ENCODE measurements around the gene PACC1. TPM values are rescaled to one million over a fixed set of nuclear protein-coding genes. Genes with fewer than 3 reads are reported as not detected.

PACC1 gene
- total RNA-seq (1 to 10 TPM; 2.4 to 3.4 (median 3.2) TPM), polyA plus RNA-seq (1 to 10 TPM; 1.7 to 1.9 TPM)

GRCh38 chr1:212414328-212415106 lies at the start of gene PACC1:
PACC1 (minus strand) TSS chr1:212414886; CDS start chr1:212414757, 129 bp downstream.
- peaks cover 0 to 6% (median 0%) of the 10 kb centered on the region in 3 donors for H3K4me1 ChIP-seq
- FAIRE-seq (no peak), ATAC-seq (peak; percentile 95 to 97 (median 96)), DNase-seq (peak; percentile 86 to 97 (median 89))
- no peaks in the 10 kb centered on the region for H3K36me3 ChIP-seq
- H3K27ac ChIP-seq: peak within 1 kb of the TSS; percentile 10 to 52 (median 32)
- no peaks in the 10 kb centered on the region for H3K9me3 ChIP-seq
- peak within 1 kb of the TSS; percentile 73 to 95 (median 82) for H3K4me3 ChIP-seq
- no peak for TF ChIP-seq CTCF (IDR thresholded peaks at IDR 0.05)
- no peaks in the 10 kb centered on the region for H3K27me3 ChIP-seq
- intact Hi-C loops (cut with DNase I): no loop called here
- 0 to 1% methylated on average over 69 to 74 of the region's 74 CpGs for WGBS, 2 donors

- H3K36me3 ChIP-seq: no peaks in the 10 kb centered on the region
- H3K27me3 ChIP-seq: no peaks in the 10 kb centered on the region
- no peak for TF ChIP-seq CTCF (IDR thresholded peaks at IDR 0.05)
- ATAC-seq (no peak), FAIRE-seq (no peak), DNase-seq (no peak)
- H3K4me3 ChIP-seq: no peak overlapping the region
- WGBS, 2 donors: 73 to 76% methylated on average over 7 of the region's 7 CpGs
- H3K4me1 ChIP-seq: no peaks in the 10 kb centered on the region
- intact Hi-C loops (cut with DNase I): no loop called here
- no peaks in the 10 kb centered on the region for H3K9me3 ChIP-seq
- H3K27ac ChIP-seq: no peak overlapping the region
These were observed 49.0 kb upstream of the PACC1 start for GRCh38 chr1:212463565-212464285.

GRCh38 chr1:212461916-212462660 lies 47.4 kb upstream of the PACC1 start:
- no peaks in the 10 kb centered on the region for H3K27me3 ChIP-seq
- FAIRE-seq (no peak), ATAC-seq (no peak), DNase-seq (no peak)
- no peak overlapping the region for H3K27ac ChIP-seq
- H3K4me1 ChIP-seq: no peaks in the 10 kb centered on the region
- TF ChIP-seq CTCF (IDR thresholded peaks at IDR 0.05): no peak
- intact Hi-C loops (cut with DNase I): no loop called here
- H3K4me3 ChIP-seq: no peak overlapping the region
- H3K9me3 ChIP-seq: no peaks in the 10 kb centered on the region
- H3K36me3 ChIP-seq: no peaks in the 10 kb centered on the region
- 77 to 79% methylated on average over 13 of the region's 13 CpGs for WGBS, 2 donors

GRCh38 chr1:212460376-212460775 lies 45.7 kb upstream of the PACC1 start:
- no peak for TF ChIP-seq CTCF (IDR thresholded peaks at IDR 0.05)
- ATAC-seq (no peak), DNase-seq (no peak), FAIRE-seq (no peak)
- H3K27me3 ChIP-seq: no peaks in the 10 kb centered on the region
- 80 to 85% methylated on average over 9 of the region's 9 CpGs for WGBS, 2 donors
- H3K4me1 ChIP-seq: no peaks in the 10 kb centered on the region
- intact Hi-C loops (cut with DNase I): no loop called here
- H3K27ac ChIP-seq: no peak overlapping the region
- H3K4me3 ChIP-seq: no peak overlapping the region
- no peaks in the 10 kb centered on the region for H3K9me3 ChIP-seq
- no peaks in the 10 kb centered on the region for H3K36me3 ChIP-seq
